ENCODE measurements around the gene ARID4B.
A peak's percentile ranks its signal among the peaks of the same experiment; 100 is the strongest.
"Not testable (repeated sequence)": the region's sequence is repeated elsewhere in the genome, so short reads cannot be mapped to it uniquely, and the experiment has no call there.

ARID4B gene

GRCh38 chr1:235214962-235215361 lies 113.0 kb downstream of the ARID4B start:
- DNase-seq = not testable (repeated sequence)

GRCh38 chr1:235213752-235214151 lies 114.2 kb downstream of the ARID4B start:
- DNase-seq = no peak

GRCh38 chr1:235211517-235211916 lies 116.5 kb downstream of the ARID4B start:
- DNase-seq = no peak

- DNase-seq = no peak
These were observed 120.8 kb downstream of the ARID4B start for GRCh38 chr1:235207209-235207565.

GRCh38 chr1:235206533-235207208 lies 121.3 kb downstream of the ARID4B start:
- no peak for DNase-seq

GRCh38 chr1:235205687-235206086 lies 122.3 kb downstream of the ARID4B start:
- DNase-seq = no peak

GRCh38 chr1:235203428-235203827 lies 124.6 kb downstream of the ARID4B start:
- DNase-seq = no peak

- not testable (repeated sequence) for DNase-seq
These were observed 125.5 kb downstream of the ARID4B start for GRCh38 chr1:235202447-235202846.

- DNase-seq = no peak
These were observed 128.5 kb downstream of the ARID4B start for GRCh38 chr1:235199441-235199840.

- no peak for DNase-seq
These were observed 137.5 kb downstream of the ARID4B start for GRCh38 chr1:235190431-235190830.

- no peak for DNase-seq
These were observed 140.7 kb downstream of the ARID4B start for GRCh38 chr1:235187316-235187715.

GRCh38 chr1:235181561-235182245 lies 146.3 kb downstream of the ARID4B start:
- no peak for DNase-seq

GRCh38 chr1:235180916-235181460 lies 147.0 kb downstream of the ARID4B start:
- DNase-seq = no peak

- DNase-seq = no peak
These were observed 151.5 kb downstream of the ARID4B start for GRCh38 chr1:235176486-235176885.

- no peak for DNase-seq
These were observed 158.0 kb downstream of the ARID4B start for GRCh38 chr1:235169986-235170385.

GRCh38 chr1:235168375-235168774 lies 159.6 kb downstream of the ARID4B start:
- DNase-seq = no peak

GRCh38 chr1:235161685-235162327 lies 166.2 kb downstream of the ARID4B start:
- no peak for DNase-seq

GRCh38 chr1:235160957-235161684 lies 166.9 kb downstream of the ARID4B start, which contains the start of gene RBM34:
TSS of gene RBM34 (minus strand) at chr1:235161250. CDS start at chr1:235161226, 24 bp downstream.
- DNase-seq = peak; percentile 83

GRCh38 chr1:235160383-235160956 lies 167.5 kb downstream of the ARID4B start:
- DNase-seq = no peak

- DNase-seq = not testable (repeated sequence)
These were observed 168.0 kb downstream of the ARID4B start for GRCh38 chr1:235159930-235160329.

GRCh38 chr1:235159284-235159683 lies 168.7 kb downstream of the ARID4B start:
- DNase-seq = not testable (repeated sequence)

- DNase-seq = no peak
These were observed 169.3 kb downstream of the ARID4B start for GRCh38 chr1:235158680-235159079.

- DNase-seq = no peak
These were observed 170.8 kb downstream of the ARID4B start for GRCh38 chr1:235157150-235157549.
